ES-I3 (cell line): ENCODE measurements around the gene ATRAID.
"Not testable (repeated sequence)": the region's sequence is repeated elsewhere in the genome, so short reads cannot be mapped to it uniquely, and the experiment has no call there.

Experiments used
- H3K36me3 ChIP-seq: 2 replicates; pipeline ENCODE4 v1.6.1; 2013; ENCODE audit warnings: mild to moderate bottlenecking, low read length, control low read depth, moderate library complexity; ENCODE audit not compliant: insufficient read depth
- H3K4me1 ChIP-seq: 2 replicates; pipeline ENCODE4 v1.6.1; 2013; ENCODE audit warnings: mild to moderate bottlenecking, control low read depth, low read length; ENCODE audit not compliant: insufficient read depth
- H3K9ac ChIP-seq: 2 replicates; pipeline ENCODE4 v1.6.1; 2013; ENCODE audit warnings: low read depth, mild to moderate bottlenecking, low read length, moderate library complexity
- H3K9me3 ChIP-seq: 2 replicates; pipeline ENCODE4 v1.6.1; 2013; ENCODE audit warnings: mild to moderate bottlenecking, low read length, moderate library complexity; ENCODE audit not compliant: control insufficient read depth, insufficient read depth

Gene ATRAID

GRCh38 chr2:27211943-27212625 is at the start of gene ATRAID, which contains the start of gene SLC5A6:
ATRAID (plus strand) TSS chr2:27212041; CDS start chr2:27212369, 328 bp downstream.
SLC5A6 (minus strand) TSS chr2:27212268; CDS start chr2:27207650, 4,618 bp downstream.
- H3K9ac ChIP-seq, result peak within 1 kb of the TSS; percentile 82
- H3K36me3 ChIP-seq, result peaks cover 18% of the 10 kb centered on the region
- H3K4me1 ChIP-seq, result peaks cover 5% of the 10 kb centered on the region; the same call in 1 of the 2 replicates
- no peaks in the 10 kb centered on the region for H3K9me3 ChIP-seq

- Histone ChIP-seq H3K9ac (no peak overlapping the region), H3K4me1 (no peaks in the 10 kb centered on the region; the same call in 1 of the 2 replicates), H3K9me3 (peaks cover 3% of the 10 kb centered on the region; the same call in 1 of the 2 replicates), H3K36me3 (no peaks in the 10 kb centered on the region)
Observed at GRCh38 chr2:27162151-27163121, 49.4 kb upstream of the ATRAID start.

- peaks cover 3% of the 10 kb centered on the region; the same call in 1 of the 2 replicates for H3K9me3 ChIP-seq
- H3K4me1 ChIP-seq, result no peaks in the 10 kb centered on the region
- H3K36me3 ChIP-seq, result no peaks in the 10 kb centered on the region
- H3K9ac ChIP-seq, result no peak overlapping the region
Observed at GRCh38 chr2:27164960-27165763, 46.7 kb upstream of the ATRAID start.

GRCh38 chr2:27170581-27171337 is 41.1 kb upstream of the ATRAID start:
- H3K4me1 ChIP-seq, result no peaks in the 10 kb centered on the region
- peak overlapping the region; percentile 52; the same call in 1 of the 2 replicates for H3K9ac ChIP-seq
- H3K9me3 ChIP-seq, result no peaks in the 10 kb centered on the region
- no peaks in the 10 kb centered on the region for H3K36me3 ChIP-seq

- H3K9ac ChIP-seq, result no peak overlapping the region
- no peaks in the 10 kb centered on the region for H3K36me3 ChIP-seq
- H3K4me1 ChIP-seq, result no peaks in the 10 kb centered on the region
- no peaks in the 10 kb centered on the region for H3K9me3 ChIP-seq
Observed at GRCh38 chr2:27171351-27171848, 40.4 kb upstream of the ATRAID start.

GRCh38 chr2:27174638-27175037 is 37.2 kb upstream of the ATRAID start:
- H3K36me3 ChIP-seq, result no peaks in the 10 kb centered on the region
- H3K4me1 ChIP-seq, result no peaks in the 10 kb centered on the region
- no peak overlapping the region for H3K9ac ChIP-seq
- no peaks in the 10 kb centered on the region for H3K9me3 ChIP-seq

GRCh38 chr2:27175330-27175729 is 36.5 kb upstream of the ATRAID start:
- H3K9ac ChIP-seq, result no peak overlapping the region
- no peaks in the 10 kb centered on the region for H3K9me3 ChIP-seq
- H3K4me1 ChIP-seq, result no peaks in the 10 kb centered on the region
- H3K36me3 ChIP-seq, result no peaks in the 10 kb centered on the region

- H3K4me1 ChIP-seq, H3K9me3 ChIP-seq, H3K9ac ChIP-seq, H3K36me3 ChIP-seq: not testable (repeated sequence)
Observed at GRCh38 chr2:27175781-27176180, 36.1 kb upstream of the ATRAID start.

GRCh38 chr2:27177441-27178351 is 34.1 kb upstream of the ATRAID start:
- Histone ChIP-seq H3K4me1 (no peaks in the 10 kb centered on the region), H3K9ac (no peak overlapping the region), H3K9me3 (no peaks in the 10 kb centered on the region), H3K36me3 (no peaks in the 10 kb centered on the region)

- Histone ChIP-seq H3K4me1 (no peaks in the 10 kb centered on the region), H3K9ac (no peak overlapping the region), H3K9me3 (no peaks in the 10 kb centered on the region), H3K36me3 (no peaks in the 10 kb centered on the region)
Observed at GRCh38 chr2:27178469-27178868, 33.4 kb upstream of the ATRAID start.

- H3K36me3 ChIP-seq, result no peaks in the 10 kb centered on the region
- H3K4me1 ChIP-seq, result no peaks in the 10 kb centered on the region
- H3K9me3 ChIP-seq, result no peaks in the 10 kb centered on the region
- H3K9ac ChIP-seq, result no peak overlapping the region
Observed at GRCh38 chr2:27179344-27180000, 32.4 kb upstream of the ATRAID start.

- Histone ChIP-seq H3K9ac (no peak overlapping the region), H3K36me3 (no peaks in the 10 kb centered on the region), H3K9me3 (no peaks in the 10 kb centered on the region), H3K4me1 (no peaks in the 10 kb centered on the region)
Observed at GRCh38 chr2:27182346-27182745, 29.5 kb upstream of the ATRAID start.
